Activated naive CD4-positive, alpha-beta T cell treated with anti-CD3 and anti-CD28 coated beads, Interleukin-2, amount 50 U/mL, for 72 hours (primary cell): ENCODE measurements around the gene PGM2. TPM values are rescaled to one million over a fixed set of nuclear protein-coding genes. Genes with fewer than 3 reads are reported as not detected.

ENCODE experiments used
- ATAC-seq, 2 donors: fragments of 150-1000 bp; cut with Tn5 transposase; 2 replicates each; pipeline ENCODE4 v1.10.0; 2021; ENCODE audit warnings: mild to moderate bottlenecking in 2 of 2, moderate library complexity in 2 of 2
- DNase-seq, 2 donors: peaks; one replicate each; pipeline ENCODE4 v3.0.0; 2021 to 2022; ENCODE audit warnings: low spot score in 2 of 2
- H3K27ac Mint-ChIP-seq, 2 donors: one replicate each; pipeline ENCODE4 v1.8.0; 2022; ENCODE audit warnings: mild to moderate bottlenecking in 2 of 2, mixed read lengths in 2 of 2
- H3K36me3 Mint-ChIP-seq, 2 donors: one replicate each; pipeline ENCODE4 v1.8.0; 2022; ENCODE audit warnings: mixed read lengths in 2 of 2
- H3K9me3 Mint-ChIP-seq, 2 donors: one replicate each; pipeline ENCODE4 v1.8.0; 2022; ENCODE audit warnings: mixed read lengths in 2 of 2
- total RNA-seq, 2 donors: library from RNA; stranded (reverse); gene quantifications; one replicate each; pipeline ENCODE4 v1.2.3, GENCODE V29; 2022

The PGM2 gene
- total RNA-seq, 2 donors from 2014 or later = 64.3 to 69.6 TPM

- Mint-ChIP-seq H3K36me3 (no peaks in the 10 kb centered on the region), H3K9me3 (no peaks in the 10 kb centered on the region)
- no peak for ATAC-seq
Measured at GRCh38 chr4:37876156-37876555, 49.7 kb downstream of the PGM2 start.

GRCh38 chr4:37879365-37879764 is 52.9 kb downstream of the PGM2 start:
- H3K27ac Mint-ChIP-seq = no peak overlapping the region
- ATAC-seq = no peak
- H3K9me3 Mint-ChIP-seq = no peaks in the 10 kb centered on the region
- no peaks in the 10 kb centered on the region for H3K36me3 Mint-ChIP-seq
- DNase-seq = no peak

More at GRCh38 chr4:37876156-37876555, 49.7 kb downstream of the PGM2 start:
- no peak overlapping the region for H3K27ac Mint-ChIP-seq
- DNase-seq = no peak

GRCh38 chr4:37881811-37882210 is 55.3 kb downstream of the PGM2 start:
- Mint-ChIP-seq H3K9me3 (no peaks in the 10 kb centered on the region), H3K36me3 (no peaks in the 10 kb centered on the region), H3K27ac (no peak overlapping the region)
- DNase-seq (no peak), ATAC-seq (no peak)

GRCh38 chr4:37882665-37883296 is 56.3 kb downstream of the PGM2 start:
- H3K27ac Mint-ChIP-seq = no peak overlapping the region
- H3K36me3 Mint-ChIP-seq = no peaks in the 10 kb centered on the region
- ATAC-seq (no peak), DNase-seq (no peak)
- no peaks in the 10 kb centered on the region for H3K9me3 Mint-ChIP-seq

GRCh38 chr4:37884855-37885487 is 58.5 kb downstream of the PGM2 start:
- ATAC-seq (peak; percentile 24 to 28), DNase-seq (no peak)
- H3K27ac Mint-ChIP-seq = no peak overlapping the region
- H3K9me3 Mint-ChIP-seq = no peaks in the 10 kb centered on the region
- no peaks in the 10 kb centered on the region for H3K36me3 Mint-ChIP-seq

- DNase-seq (no peak), ATAC-seq (no peak)
- H3K36me3 Mint-ChIP-seq = no peaks in the 10 kb centered on the region
- H3K27ac Mint-ChIP-seq = no peak overlapping the region
- no peaks in the 10 kb centered on the region for H3K9me3 Mint-ChIP-seq
Measured at GRCh38 chr4:37885496-37885895, 59.0 kb downstream of the PGM2 start.

- H3K27ac Mint-ChIP-seq = peak overlapping the region in 1 of 2 donors; percentile 92
- peak in 1 of 2 donors; percentile 59 for DNase-seq
- H3K9me3 Mint-ChIP-seq = no peaks in the 10 kb centered on the region
- ATAC-seq = peak in 1 of 2 donors; percentile 26
- peaks cover 0 to 5% of the 10 kb centered on the region in 2 donors for H3K36me3 Mint-ChIP-seq
Measured at GRCh38 chr4:37889849-37890800, 63.6 kb downstream of the PGM2 start.

- H3K27ac Mint-ChIP-seq = peak within 1 kb of the TSS; percentile 74 to 92
- H3K36me3 Mint-ChIP-seq = peaks cover 0 to 5% of the 10 kb centered on the region in 2 donors
- DNase-seq (peak; percentile 55 to 80), ATAC-seq (peak; percentile 29 to 67)
- no peaks in the 10 kb centered on the region for H3K9me3 Mint-ChIP-seq
Measured at GRCh38 chr4:37890801-37891259, 64.3 kb downstream of the PGM2 start, which contains the start of gene TBC1D1. Gene TBC1D1, plus strand, starts transcription at chr4:37891084. Its CDS starts 11,012 bp downstream, at chr4:37902096.

GRCh38 chr4:37891260-37892159 is 65.0 kb downstream of the PGM2 start:
- ATAC-seq (peak; percentile 72 to 88), DNase-seq (peak; percentile 49 to 80)
- H3K27ac Mint-ChIP-seq = peak overlapping the region; percentile 74 to 92
- peaks cover 0 to 5% of the 10 kb centered on the region in 2 donors for H3K36me3 Mint-ChIP-seq
- H3K9me3 Mint-ChIP-seq = no peaks in the 10 kb centered on the region

GRCh38 chr4:37892641-37893040 is 66.2 kb downstream of the PGM2 start:
- ATAC-seq = peak; percentile 39 to 50
- DNase-seq = peak; percentile 19 to 64
- H3K27ac Mint-ChIP-seq = peak overlapping the region in 1 of 2 donors; percentile 92
- H3K9me3 Mint-ChIP-seq = no peaks in the 10 kb centered on the region
- peaks cover 0 to 5% of the 10 kb centered on the region in 2 donors for H3K36me3 Mint-ChIP-seq

GRCh38 chr4:37893164-37893563 is 66.7 kb downstream of the PGM2 start:
- H3K27ac Mint-ChIP-seq = peak overlapping the region in 1 of 2 donors; percentile 92
- ATAC-seq (no peak), DNase-seq (no peak)
- no peaks in the 10 kb centered on the region for H3K9me3 Mint-ChIP-seq
- peaks cover 0 to 5% of the 10 kb centered on the region in 2 donors for H3K36me3 Mint-ChIP-seq

GRCh38 chr4:37895271-37895670 is 68.8 kb downstream of the PGM2 start:
- Mint-ChIP-seq H3K36me3 (peaks cover 6 to 13% of the 10 kb centered on the region in 2 donors), H3K27ac (peak overlapping the region in 1 of 2 donors; percentile 24), H3K9me3 (no peaks in the 10 kb centered on the region)
- no peak for ATAC-seq
- no peak for DNase-seq

GRCh38 chr4:37896206-37896860 is 69.8 kb downstream of the PGM2 start:
- ATAC-seq (no peak), DNase-seq (no peak)
- H3K36me3 Mint-ChIP-seq = peaks cover 6 to 17% of the 10 kb centered on the region in 2 donors
- H3K9me3 Mint-ChIP-seq = no peaks in the 10 kb centered on the region
- H3K27ac Mint-ChIP-seq = no peak overlapping the region

GRCh38 chr4:37902212-37902611 is 75.7 kb downstream of the PGM2 start:
- no peak for ATAC-seq
- H3K27ac Mint-ChIP-seq = no peak overlapping the region
- H3K36me3 Mint-ChIP-seq = peaks cover 13 to 29% of the 10 kb centered on the region in 2 donors
- no peak for DNase-seq
- no peaks in the 10 kb centered on the region for H3K9me3 Mint-ChIP-seq
